IPS-20b (cell line): ENCODE data around the gene SETD1A.

Experiments
- H3K27ac ChIP-seq: one replicate; pipeline ENCODE4 v1.5.1; 2013; ENCODE audit warnings: low read length
- H3K27me3 ChIP-seq: 2 replicates; pipeline ENCODE4 v1.6.1; 2013; ENCODE audit warnings: mild to moderate bottlenecking, low read length, inconsistent platforms; ENCODE audit not compliant: insufficient read depth
- H3K36me3 ChIP-seq: 2 replicates; pipeline ENCODE4 v1.6.1; 2013; ENCODE audit warnings: low read depth, mild to moderate bottlenecking, inconsistent platforms, low read length, moderate library complexity; ENCODE audit not compliant: insufficient read depth
- H3K4me1 ChIP-seq: 2 replicates; pipeline ENCODE4 v1.6.1; 2013; ENCODE audit warnings: mild to moderate bottlenecking, control low read depth, inconsistent platforms, low read length, moderate library complexity; ENCODE audit not compliant: insufficient read depth
- H3K4me3 ChIP-seq: 2 replicates; pipeline ENCODE4 v1.5.1; 2013; ENCODE audit warnings: mild to moderate bottlenecking, low read length, inconsistent platforms
- H3K9ac ChIP-seq: 2 replicates; pipeline ENCODE4 v1.6.1; 2013; ENCODE audit warnings: low read depth, mild to moderate bottlenecking, inconsistent platforms, low read length, moderate library complexity
- H3K9me3 ChIP-seq: 2 replicates; pipeline ENCODE4 v1.6.1; 2013; ENCODE audit warnings: mild to moderate bottlenecking, low read depth, low read length, inconsistent platforms; ENCODE audit not compliant: insufficient read depth

SETD1A gene

DNA sequence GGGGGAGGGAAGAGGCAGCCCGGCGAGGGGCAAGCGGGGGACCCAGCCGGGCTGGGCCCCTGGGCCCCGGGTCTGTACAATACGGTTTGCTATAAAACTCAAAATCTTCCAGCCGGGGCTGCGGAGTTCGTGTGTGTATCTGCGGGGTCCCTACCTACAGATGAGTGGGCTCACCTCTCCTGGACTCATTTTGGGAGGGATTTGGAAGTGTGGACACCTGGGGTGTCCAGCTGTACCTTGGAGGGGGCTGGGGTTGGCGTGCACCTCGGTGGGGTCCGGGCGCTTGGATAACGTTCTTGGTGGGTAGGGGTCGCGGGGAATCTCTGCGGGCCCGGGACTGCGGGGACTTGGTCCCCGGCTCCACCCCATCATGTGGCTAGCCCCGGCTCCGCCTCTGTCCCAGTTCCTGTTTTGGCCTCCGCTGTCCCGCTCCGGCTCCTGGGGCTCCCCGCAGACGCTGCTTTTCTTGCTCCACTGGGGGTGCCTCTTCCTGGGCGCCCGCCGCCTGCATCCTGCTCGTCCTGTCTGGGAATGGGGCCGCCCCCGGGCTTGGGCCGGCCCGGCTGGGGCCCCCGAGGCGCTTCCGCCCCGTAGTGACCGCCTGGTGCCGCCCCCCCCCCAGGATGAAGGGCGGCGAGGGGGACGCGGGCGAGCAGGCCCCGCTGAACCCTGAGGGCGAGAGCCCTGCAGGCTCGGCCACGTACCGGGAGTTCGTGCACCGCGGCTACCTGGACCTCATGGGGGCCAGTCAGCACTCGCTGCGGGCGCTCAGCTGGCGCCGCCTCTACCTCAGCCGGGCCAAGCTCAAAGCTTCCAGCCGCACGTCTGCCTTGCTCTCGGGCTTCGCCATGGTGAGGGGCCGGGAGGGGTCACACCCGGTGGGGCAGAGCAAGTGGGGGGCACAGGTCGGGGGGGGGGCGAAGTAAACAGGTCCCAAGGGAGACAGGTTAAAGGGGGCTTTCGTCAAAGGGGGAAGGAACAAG, 8.6 kb upstream of the SETD1A start, which contains the start of gene ORAI3:
ORAI3 (plus strand) TSS at position 402 of the 983 bp plus-strand sequence; CDS start at position 624, 222 bp downstream.
- H3K4me1 ChIP-seq: peaks cover 6% of the 10 kb centered on the region; the same call in 1 of the 2 replicates
- no peaks in the 10 kb centered on the region for H3K9me3 ChIP-seq
- peak within 1 kb of the TSS; percentile 89 for H3K4me3 ChIP-seq
- peak within 1 kb of the TSS; percentile 96 for H3K27ac ChIP-seq
- no peaks in the 10 kb centered on the region for H3K27me3 ChIP-seq
- H3K9ac ChIP-seq: peak within 1 kb of the TSS; percentile 93
- H3K36me3 ChIP-seq: peaks cover 16% of the 10 kb centered on the region

DNA sequence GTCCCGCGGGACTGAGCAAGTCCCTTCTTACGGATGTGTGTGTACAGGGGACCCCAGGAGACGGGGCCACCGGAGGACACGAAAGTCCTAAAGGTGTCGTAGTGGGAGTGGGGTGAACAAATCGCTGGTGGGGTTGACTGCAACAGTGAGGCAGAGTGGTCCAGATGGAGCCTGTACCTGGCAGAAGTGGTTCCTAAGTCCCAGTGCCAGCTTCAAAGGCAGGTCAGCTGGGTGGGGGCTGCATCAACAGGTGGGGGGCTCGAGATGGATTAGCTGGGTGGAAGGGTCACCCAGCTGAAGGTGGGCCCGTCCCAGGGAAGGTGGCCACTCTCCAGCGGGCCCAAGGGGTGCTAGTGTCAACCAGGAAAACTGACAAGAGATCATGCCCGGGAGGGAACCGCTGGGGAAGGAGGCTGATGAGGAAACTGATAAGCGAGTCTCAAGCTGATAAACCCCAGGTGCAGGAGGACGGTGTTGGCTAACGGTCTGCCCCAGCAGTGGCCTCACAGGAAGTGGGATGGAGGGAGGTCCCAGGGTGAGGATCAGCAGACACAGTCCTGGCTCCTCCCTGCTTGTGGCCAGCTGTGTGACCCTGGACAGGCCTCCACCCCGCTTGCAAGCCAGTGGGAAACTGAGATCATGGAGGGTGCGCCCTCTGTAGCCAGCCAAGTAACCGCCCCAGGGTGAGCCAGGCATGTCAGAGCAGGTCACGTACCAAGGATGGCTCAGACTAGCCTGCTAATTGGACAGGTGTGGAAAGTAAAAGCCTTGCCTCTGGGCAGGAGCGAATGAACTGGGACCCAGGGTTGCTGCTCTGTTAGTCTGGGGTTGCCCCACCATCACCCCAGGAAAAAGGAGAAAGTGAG, 7.7 kb upstream of the SETD1A start:
- peak overlapping the region; percentile 96 for H3K27ac ChIP-seq

GRCh38 chr16:30950516-30951065, 7.0 kb upstream of the SETD1A start:
- Histone ChIP-seq H3K9ac (peak overlapping the region; percentile 93; the same call in 1 of the 2 replicates), H3K4me3 (peak overlapping the region; percentile 89; the same call in 1 of the 2 replicates), H3K36me3 (peaks cover 8% of the 10 kb centered on the region; the same call in 1 of the 2 replicates), H3K27me3 (no peaks in the 10 kb centered on the region), H3K4me1 (peaks cover 6% of the 10 kb centered on the region; the same call in 1 of the 2 replicates), H3K9me3 (no peaks in the 10 kb centered on the region), H3K27ac (no peak overlapping the region)

More for the DNA sequence above, 7.7 kb upstream of the SETD1A start:
- Histone ChIP-seq H3K27me3 (no peaks in the 10 kb centered on the region), H3K36me3 (peaks cover 8% of the 10 kb centered on the region; the same call in 1 of the 2 replicates), H3K9me3 (no peaks in the 10 kb centered on the region), H3K4me1 (peaks cover 6% of the 10 kb centered on the region; the same call in 1 of the 2 replicates), H3K4me3 (peak overlapping the region; percentile 89), H3K9ac (peak overlapping the region; percentile 93)

GRCh38 chr16:30951193-30951592, 6.4 kb upstream of the SETD1A start:
- Histone ChIP-seq H3K4me3 (no peak overlapping the region), H3K9me3 (no peaks in the 10 kb centered on the region), H3K4me1 (peaks cover 6% of the 10 kb centered on the region; the same call in 1 of the 2 replicates), H3K27ac (no peak overlapping the region), H3K9ac (no peak overlapping the region), H3K27me3 (no peaks in the 10 kb centered on the region), H3K36me3 (0 out of 2 replicates have a peak, but pooled peaks cover 3% of the 10 kb centered on the region)

DNA sequence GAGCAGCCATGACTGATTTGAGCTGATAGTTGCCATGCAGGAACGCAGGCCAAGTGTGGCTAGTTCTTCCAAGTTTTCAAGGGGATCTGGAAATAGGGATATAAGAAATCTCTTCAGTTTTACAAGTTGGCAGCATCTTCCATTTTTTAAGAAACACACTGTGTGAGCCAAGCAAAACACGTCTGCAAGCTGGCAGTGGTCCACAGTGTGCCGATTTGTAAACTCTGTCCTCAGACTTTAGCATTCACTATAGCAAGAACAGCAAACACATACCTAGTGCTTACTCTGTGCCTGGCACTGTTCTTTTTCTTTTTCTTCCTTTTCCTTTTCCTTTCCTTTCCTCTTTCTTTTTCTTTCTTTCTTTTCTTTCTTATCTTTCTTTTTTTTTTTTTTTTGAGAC, 5.8 kb upstream of the SETD1A start:
- Histone ChIP-seq H3K9me3 (no peaks in the 10 kb centered on the region), H3K4me1 (peaks cover 6% of the 10 kb centered on the region; the same call in 1 of the 2 replicates), H3K4me3 (no peak overlapping the region), H3K27ac (no peak overlapping the region), H3K36me3 (no peaks in the 10 kb centered on the region), H3K9ac (no peak overlapping the region), H3K27me3 (no peaks in the 10 kb centered on the region)

DNA sequence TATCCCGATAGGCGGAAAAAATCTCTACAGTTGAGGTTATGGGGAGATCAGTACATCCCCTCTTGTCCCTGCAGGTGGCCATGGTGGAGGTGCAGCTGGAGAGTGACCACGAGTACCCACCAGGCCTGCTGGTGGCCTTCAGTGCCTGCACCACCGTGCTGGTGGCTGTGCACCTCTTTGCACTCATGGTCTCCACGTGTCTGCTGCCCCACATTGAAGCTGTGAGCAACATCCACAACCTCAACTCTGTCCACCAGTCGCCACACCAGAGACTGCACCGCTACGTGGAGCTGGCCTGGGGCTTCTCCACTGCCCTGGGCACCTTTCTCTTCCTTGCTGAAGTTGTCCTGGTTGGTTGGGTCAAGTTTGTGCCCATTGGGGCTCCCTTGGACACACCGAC, 4.4 kb upstream of the SETD1A start:
- no peak overlapping the region for H3K9ac ChIP-seq
- H3K4me1 ChIP-seq: 0 out of 2 replicates have a peak, but pooled peaks cover 3% of the 10 kb centered on the region
- no peak overlapping the region for H3K4me3 ChIP-seq
- no peaks in the 10 kb centered on the region for H3K36me3 ChIP-seq
- H3K27me3 ChIP-seq: no peaks in the 10 kb centered on the region
- H3K27ac ChIP-seq: no peak overlapping the region
- H3K9me3 ChIP-seq: no peaks in the 10 kb centered on the region

DNA sequence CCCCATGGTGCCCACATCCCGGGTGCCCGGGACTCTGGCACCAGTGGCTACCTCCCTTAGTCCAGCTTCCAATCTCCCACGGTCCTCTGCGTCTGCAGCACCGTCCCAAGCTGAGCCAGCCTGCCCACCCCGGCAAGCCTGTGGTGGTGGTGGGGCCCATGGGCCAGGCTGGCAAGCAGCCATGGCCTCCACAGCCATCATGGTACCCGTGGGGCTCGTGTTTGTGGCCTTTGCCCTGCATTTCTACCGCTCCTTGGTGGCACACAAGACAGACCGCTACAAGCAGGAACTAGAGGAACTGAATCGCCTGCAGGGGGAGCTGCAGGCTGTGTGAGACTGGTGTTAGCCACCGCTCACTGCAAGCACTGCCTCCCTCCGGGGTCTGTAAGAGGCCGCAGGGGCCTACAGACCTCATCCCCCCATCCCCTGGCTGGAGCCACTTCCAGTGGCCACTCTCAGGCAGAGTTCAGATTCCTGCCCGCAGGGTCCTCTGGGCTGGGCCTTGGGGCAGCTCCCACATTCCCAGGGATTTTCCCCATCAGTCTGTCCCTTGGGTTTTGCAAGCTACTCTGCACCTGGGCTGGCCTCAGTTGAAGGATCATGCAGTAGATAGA, 3.9 kb upstream of the SETD1A start:
- Histone ChIP-seq H3K4me3 (no peak overlapping the region), H3K27ac (no peak overlapping the region), H3K36me3 (no peaks in the 10 kb centered on the region), H3K4me1 (0 out of 2 replicates have a peak, but pooled peaks cover 3% of the 10 kb centered on the region), H3K9me3 (no peaks in the 10 kb centered on the region), H3K27me3 (no peaks in the 10 kb centered on the region), H3K9ac (no peak overlapping the region)

GRCh38 chr16:30954993-30955392, 2.6 kb upstream of the SETD1A start:
- no peak overlapping the region for H3K4me3 ChIP-seq
- 0 out of 2 replicates have a peak, but pooled peaks cover 3% of the 10 kb centered on the region for H3K4me1 ChIP-seq
- no peaks in the 10 kb centered on the region for H3K9me3 ChIP-seq
- H3K27me3 ChIP-seq: no peaks in the 10 kb centered on the region
- H3K9ac ChIP-seq: no peak overlapping the region
- no peak overlapping the region for H3K27ac ChIP-seq
- H3K36me3 ChIP-seq: peaks cover 13% of the 10 kb centered on the region

DNA sequence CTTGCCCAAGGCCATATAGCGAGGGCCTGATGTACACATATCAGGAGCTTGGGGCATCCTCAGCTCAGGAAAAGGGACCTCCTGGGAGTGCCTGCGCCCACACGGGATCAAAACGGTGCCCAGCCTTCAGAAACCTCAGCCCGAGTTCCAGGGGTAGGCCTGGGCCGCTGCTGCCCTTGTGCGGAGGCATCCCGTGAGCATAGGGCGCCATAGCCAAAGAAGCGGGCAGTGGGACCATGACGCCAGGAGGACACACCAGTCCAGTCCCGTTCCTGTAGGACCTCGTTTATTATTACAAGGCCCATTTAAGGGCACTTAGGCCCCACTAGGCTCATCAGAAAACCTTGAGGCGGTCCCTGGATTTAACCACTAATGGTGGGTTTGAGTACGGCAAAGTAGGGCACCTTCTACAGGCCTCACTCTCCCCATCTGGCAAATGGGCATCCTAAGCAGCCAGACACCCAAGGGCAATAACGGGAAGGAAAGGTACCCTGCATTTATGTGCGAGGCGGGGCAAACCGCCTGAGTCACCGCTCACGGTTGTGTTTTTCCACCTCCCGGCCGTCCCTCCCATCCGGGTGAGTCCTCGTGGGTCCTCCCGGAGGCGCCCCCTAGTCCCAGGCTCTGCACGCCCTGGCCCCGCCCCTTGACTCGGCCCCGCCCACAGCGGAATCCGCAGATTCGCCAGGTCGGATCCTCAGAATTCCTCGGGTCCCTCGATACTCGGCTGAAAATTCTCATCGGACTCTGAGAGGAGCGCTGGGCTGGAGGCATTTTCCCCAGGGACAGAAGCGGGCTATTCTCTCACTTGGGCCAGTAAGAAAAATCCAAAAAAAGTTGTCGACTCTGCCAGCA, 726 bp upstream of the SETD1A start:
- Histone ChIP-seq H3K9me3 (no peaks in the 10 kb centered on the region), H3K9ac (peak overlapping the region; percentile 97), H3K27me3 (no peaks in the 10 kb centered on the region), H3K27ac (peak overlapping the region; percentile 95), H3K4me3 (peak overlapping the region; percentile 88), H3K4me1 (no peaks in the 10 kb centered on the region), H3K36me3 (peaks cover 31% of the 10 kb centered on the region)
